A549 treated with CpdA at 1 μM for 4 hours (cell line): ENCODE measurements around the gene KLHL26. TPM values are rescaled to one million over a fixed set of nuclear protein-coding genes. Genes with fewer than 3 reads are reported as not detected.

Experiments used
- total RNA-seq: library from RNA; stranded (reverse); fragments of 200-300 nt; extraction: Qiagen RNA extraction; gene quantifications from 5 replicates; pipeline ENCODE4 v1.2.3, GENCODE V29; 2022; ENCODE audit warnings: low read depth

KLHL26 gene, protein sequence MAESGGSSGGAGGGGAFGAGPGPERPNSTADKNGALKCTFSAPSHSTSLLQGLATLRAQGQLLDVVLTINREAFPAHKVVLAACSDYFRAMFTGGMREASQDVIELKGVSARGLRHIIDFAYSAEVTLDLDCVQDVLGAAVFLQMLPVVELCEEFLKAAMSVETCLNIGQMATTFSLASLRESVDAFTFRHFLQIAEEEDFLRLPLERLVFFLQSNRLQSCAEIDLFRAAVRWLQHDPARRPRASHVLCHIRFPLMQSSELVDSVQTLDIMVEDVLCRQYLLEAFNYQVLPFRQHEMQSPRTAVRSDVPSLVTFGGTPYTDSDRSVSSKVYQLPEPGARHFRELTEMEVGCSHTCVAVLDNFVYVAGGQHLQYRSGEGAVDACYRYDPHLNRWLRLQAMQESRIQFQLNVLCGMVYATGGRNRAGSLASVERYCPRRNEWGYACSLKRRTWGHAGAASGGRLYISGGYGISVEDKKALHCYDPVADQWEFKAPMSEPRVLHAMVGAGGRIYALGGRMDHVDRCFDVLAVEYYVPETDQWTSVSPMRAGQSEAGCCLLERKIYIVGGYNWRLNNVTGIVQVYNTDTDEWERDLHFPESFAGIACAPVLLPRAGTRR
- total RNA-seq, result 2.3 to 3.8 TPM (median 3.1 TPM) in 5 replicates

DNA sequence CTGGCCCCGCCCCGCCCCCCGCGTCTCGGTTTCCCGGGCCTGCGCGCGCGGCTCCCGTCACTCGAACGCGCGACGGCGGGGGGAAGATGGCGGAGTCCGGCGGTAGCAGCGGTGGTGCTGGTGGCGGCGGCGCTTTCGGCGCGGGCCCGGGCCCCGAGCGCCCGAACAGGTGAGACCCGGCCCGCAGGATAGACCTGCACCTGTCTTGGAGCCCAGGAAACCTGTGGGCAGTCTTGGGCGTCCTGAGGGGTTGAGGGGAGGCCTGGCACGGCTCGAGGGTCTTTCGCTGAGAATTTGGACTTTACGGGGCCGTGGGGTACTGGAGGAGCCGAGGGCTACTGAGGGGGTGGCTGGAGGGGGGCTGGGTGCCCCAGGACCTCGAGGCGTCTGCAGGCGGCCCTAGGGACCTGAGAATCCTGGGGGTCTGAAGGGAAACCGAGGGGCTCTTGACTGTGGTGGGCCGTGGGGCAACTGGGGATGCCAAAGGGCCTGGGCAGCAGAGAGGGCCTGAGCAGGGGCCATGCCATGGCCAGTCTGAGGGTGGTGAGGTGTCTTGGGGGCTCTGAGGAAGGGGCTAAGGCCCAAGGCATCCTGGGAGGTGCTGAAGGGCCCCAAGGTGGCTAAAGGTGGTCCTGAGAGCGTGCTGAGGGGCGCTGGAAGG lies at the start of gene KLHL26:
Gene KLHL26, plus strand, starts transcription at position 60 of the 661 bp plus-strand sequence. Its CDS starts 27 bp downstream, at position 87.

DNA sequence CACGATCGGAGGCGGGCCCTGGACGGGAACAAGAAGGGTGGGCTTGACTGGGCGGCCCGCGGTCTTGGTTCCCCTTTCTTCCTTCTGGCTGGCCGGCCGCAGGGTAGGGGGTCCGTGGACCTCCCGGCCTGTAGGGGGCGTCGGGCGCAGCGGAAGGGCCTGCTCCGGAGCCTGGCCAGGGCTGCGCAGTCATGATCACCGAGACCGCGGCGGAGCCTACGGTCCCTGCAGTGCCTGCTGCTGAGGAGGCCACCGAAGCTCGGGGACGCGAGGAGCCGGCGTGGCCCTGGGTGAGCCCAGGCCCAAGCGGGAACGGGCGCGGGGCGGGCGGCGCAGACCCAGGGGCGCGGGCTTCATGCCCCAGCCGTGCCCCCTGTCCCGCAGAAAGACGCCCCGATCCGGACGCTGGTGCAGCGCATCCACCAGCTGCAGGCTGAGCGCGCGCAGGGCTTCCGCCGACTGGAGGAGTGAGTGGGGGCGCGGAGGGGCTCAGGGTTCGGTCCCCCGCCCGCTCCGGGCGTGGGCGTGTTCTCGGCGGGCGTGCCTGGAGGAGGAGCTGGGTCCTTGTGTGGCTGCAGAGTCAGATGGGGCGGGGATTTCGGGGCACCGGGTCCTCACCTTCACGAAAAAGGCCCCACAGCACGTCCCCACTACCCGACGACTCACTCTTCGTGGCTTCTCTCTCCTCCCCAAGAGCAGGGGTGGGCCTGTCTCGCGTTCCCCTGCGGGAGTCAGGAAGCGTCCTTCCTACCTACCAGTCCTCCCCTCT lies 48.0 kb upstream of the KLHL26 start, which contains the start of gene REX1BD:
Gene REX1BD, plus strand, starts transcription at position 188 of the 769 bp plus-strand sequence. Its CDS starts 4 bp downstream, at position 192.

DNA sequence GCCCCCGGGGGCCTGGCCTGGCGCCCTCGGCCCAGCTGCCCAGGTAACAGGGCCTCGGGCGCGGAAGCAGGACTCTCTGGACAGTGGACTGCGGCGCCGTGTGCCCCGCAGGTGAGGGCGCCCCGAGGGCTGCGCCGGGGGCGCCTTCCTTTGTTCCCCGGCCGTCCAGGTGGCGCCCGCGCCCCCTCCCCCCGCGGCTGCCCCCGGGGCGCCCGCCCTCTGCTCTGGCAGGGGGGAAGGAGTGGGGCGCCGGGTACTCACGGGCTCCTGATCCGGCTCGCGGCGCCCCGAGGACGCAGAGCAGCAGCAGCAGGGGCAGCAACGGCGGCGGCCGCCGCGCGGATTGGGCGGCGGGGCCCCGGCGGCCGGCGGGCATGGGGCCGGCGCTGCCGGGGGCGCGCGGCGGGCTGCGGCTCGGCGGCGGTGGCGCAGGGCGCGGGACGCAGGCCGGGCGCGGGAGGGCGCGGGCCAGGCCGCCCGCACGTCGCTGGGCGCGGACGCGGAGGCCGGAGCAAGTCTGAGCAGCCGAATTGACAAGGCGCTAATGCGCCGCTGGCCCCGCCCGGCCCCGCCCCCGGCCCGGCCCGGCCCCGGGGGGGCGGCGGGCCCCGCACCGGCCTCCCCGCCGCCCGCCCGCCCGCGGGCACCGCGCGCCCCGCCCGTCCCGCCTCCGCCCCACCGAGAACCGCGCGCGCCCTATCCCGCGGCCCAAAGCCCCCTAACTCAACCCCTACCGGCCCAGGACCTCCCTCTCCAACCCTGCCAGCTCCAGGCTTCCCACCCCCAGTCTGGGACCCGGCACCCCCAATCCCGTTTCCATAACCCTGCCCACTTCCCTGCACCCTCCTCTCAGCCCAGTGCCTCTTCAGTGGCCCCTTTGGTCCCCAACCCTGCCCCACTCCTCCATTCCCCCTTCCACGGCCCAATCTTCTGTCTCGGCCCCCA lies 30.3 kb upstream of the KLHL26 start, which contains the start of gene CRLF1:
Gene CRLF1, minus strand, starts transcription at position 519 of the 945 bp plus-strand sequence. Its CDS starts 143 bp downstream, at position 376.

DNA sequence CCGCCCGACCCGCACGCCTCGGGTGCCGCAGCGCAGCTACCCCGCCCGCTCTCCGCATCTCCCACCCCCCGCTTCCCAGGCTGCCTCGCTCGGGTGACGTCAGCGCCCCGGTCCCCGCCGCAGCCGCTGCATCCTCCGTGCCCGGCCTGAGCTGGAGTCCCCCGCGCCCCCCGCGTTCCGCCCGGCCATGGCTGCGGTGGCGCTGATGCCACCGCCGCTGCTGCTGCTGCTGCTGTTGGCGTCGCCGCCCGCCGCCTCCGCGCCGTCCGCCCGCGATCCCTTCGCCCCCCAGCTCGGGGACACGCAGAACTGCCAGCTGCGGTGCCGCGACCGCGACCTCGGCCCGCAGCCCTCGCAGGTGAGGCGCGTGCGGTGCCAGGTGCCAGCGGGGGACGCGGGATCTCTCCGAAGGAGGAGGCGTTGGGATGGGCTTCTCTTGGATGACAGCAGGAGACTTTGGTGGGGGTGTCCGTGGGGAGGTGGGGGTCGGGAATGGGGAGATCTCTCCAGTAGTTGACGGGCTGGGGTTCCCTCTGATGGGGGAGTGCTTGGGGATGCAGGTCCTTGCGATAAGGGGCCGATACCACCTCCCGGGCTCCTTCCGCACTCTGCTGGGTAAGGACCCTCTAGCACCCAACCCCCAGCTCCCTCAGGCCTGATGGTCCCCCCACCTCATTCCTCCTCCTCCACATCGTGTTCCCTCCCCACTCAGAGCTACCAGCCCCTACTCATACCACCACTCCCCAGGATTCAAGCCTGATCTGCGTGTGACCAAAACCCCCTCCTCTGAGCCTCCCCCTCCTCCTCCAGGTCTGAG lies 23.8 kb upstream of the KLHL26 start, which contains the start of gene TMEM59L:
Gene TMEM59L, plus strand, starts transcription at position 99 of the 817 bp plus-strand sequence. Its CDS starts 89 bp downstream, at position 188.

DNA sequence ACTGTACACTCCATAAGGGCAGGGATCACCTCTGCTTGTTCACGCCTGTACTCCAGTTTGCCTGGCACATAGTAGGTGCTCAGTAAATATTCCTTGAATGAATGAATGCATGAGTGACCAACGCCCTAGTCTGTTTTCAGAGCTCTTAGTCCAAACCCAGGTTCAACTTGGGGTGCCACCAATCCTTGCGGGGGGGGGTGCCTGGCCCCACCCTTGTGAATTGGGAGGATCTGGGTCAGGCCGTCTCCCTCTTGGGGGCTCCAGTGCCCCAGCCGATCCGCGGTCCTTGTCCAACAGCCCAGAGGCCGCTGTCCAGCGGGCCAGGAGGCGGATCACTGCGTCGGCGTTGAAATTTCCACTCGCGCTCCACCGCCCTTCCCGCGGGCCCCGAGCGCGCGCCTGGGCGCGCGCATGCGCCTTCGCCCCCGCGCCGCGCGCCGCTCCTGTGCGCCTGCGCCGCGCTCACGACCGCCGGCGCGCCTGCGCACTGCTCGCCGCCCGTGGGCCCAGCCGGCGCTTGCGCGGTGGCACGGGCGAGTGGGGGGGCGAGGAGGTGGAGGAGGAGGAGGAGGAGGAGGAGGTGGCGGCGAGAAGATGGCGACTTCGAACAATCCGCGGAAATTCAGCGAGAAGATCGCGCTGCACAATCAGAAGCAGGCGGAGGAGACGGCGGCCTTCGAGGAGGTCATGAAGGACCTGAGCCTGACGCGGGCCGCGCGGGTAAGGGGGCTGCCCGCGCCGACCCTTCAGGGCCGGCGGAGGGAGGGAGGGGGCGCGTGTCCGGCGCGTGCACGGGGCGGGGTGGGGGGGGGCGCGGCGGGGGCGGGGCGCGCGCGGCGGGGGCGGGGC lies 46.5 kb downstream of the KLHL26 start, which contains the start of gene CRTC1:
Gene CRTC1, plus strand, starts transcription at position 572 of the 849 bp plus-strand sequence. Its CDS starts 23 bp downstream, at position 595.

Other genes with a start within 250 kb of the KLHL26 start
- 0.05 TPM in 2 of 5 replicates, not detected in the others for gene LRRC25, start 239.4 kb upstream of the KLHL26 start, total RNA-seq
- gene SSBP4, start 217.6 kb upstream of the KLHL26 start, total RNA-seq, result 35.0 to 58.4 TPM (median 53.9 TPM) in 5 replicates
- 31.8 to 43.0 TPM (median 41.5 TPM) in 5 replicates for gene ISYNA1, start 198.9 kb upstream of the KLHL26 start, total RNA-seq
- gene ELL, start 115.0 kb upstream of the KLHL26 start, total RNA-seq, result 4.0 to 5.2 TPM (median 5.0 TPM) in 5 replicates
- 122 to 156 TPM (median 144 TPM) in 5 replicates for gene FKBP8, start 93.5 kb upstream of the KLHL26 start, total RNA-seq
- gene KXD1, start 79.2 kb upstream of the KLHL26 start, total RNA-seq, result 74.2 to 107 TPM (median 101 TPM) in 5 replicates
- gene UBA52, start 65.2 kb upstream of the KLHL26 start, total RNA-seq, result 972 to 1,227 TPM (median 1,167 TPM) in 5 replicates
- 43.1 to 59.2 TPM (median 55.1 TPM) in 5 replicates for gene REX1BD, start 48.2 kb upstream of the KLHL26 start, total RNA-seq
- 1.9 to 4.5 TPM (median 2.2 TPM) in 5 replicates for gene CRLF1, start 30.2 kb upstream of the KLHL26 start, total RNA-seq
- 4.2 to 6.2 TPM (median 5.2 TPM) in 5 replicates for gene TMEM59L, start 24.2 kb upstream of the KLHL26 start, total RNA-seq
- gene CRTC1, start 46.7 kb downstream of the KLHL26 start, total RNA-seq, result 3.9 to 5.7 TPM (median 4.5 TPM) in 5 replicates
- 0.03 TPM in 1 of 5 replicates, not detected in the others for gene COMP, start 154.3 kb downstream of the KLHL26 start, total RNA-seq
- 34.8 to 45.2 TPM (median 43.2 TPM) in 5 replicates for gene UPF1, start 194.9 kb downstream of the KLHL26 start, total RNA-seq